ENCODE results near the gene KDM4B. TPM values are rescaled to one million over a fixed set of nuclear protein-coding genes. Genes with fewer than 3 reads are reported as not detected.

KDM4B gene
- total and polyA plus RNA-seq, 2 donors = 14.3 to 19.5 TPM

GRCh38 chr19:5112681-5113575 lies 144.0 kb downstream of the KDM4B start:
- no peak overlapping the region for H3K4me3 ChIP-seq (ENCODE audit: low read depth, low read length)
- no peak overlapping the region for H3K27ac ChIP-seq (ENCODE audit: low read depth)
- H3K4me1 ChIP-seq (ENCODE audit: insufficient read depth) = no peaks in the 10 kb centered on the region
- 76% methylated on average over 27 of the region's 27 CpGs for WGBS
- peaks cover 3% of the 10 kb centered on the region for H3K36me3 ChIP-seq (ENCODE audit: insufficient read depth)
- DNase-seq (ENCODE audit: extremely low spot score) = no peak

GRCh38 chr19:5113633-5114586 lies 145.0 kb downstream of the KDM4B start:
- H3K4me3 ChIP-seq (ENCODE audit: low read depth, low read length) = no peak overlapping the region
- peaks cover 3% of the 10 kb centered on the region for H3K36me3 ChIP-seq (ENCODE audit: insufficient read depth)
- 87% methylated on average over 43 of the region's 43 CpGs for WGBS
- H3K4me1 ChIP-seq (ENCODE audit: insufficient read depth) = no peaks in the 10 kb centered on the region
- no peak overlapping the region for H3K27ac ChIP-seq (ENCODE audit: low read depth)
- DNase-seq (ENCODE audit: extremely low spot score) = no peak

DNA sequence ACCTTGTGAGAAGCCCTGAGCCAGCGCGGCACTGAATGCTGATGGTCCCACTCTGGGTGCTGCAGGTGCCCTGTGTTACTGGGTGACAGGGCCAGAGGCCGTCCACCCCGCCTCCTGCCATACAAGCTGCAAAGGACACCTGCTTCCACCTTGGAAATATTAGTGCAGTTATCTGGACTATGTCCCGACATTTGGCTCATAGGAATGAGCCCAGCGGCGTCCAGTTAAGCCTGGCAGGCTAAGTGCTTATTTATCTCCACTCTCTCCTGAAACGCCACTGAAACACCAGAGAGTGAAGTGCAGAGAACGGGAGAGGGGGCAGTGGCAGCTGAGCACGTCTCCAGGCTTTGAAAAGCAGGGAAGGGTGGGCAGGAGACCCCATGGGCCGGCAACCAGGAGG lies 145.8 kb downstream of the KDM4B start:
- no peak overlapping the region for H3K4me3 ChIP-seq (ENCODE audit: low read depth, low read length)
- WGBS = 79% methylated on average over 11 of the region's 11 CpGs
- peaks cover 3% of the 10 kb centered on the region for H3K36me3 ChIP-seq (ENCODE audit: insufficient read depth)
- no peak overlapping the region for H3K27ac ChIP-seq (ENCODE audit: low read depth)
- no peak for DNase-seq (ENCODE audit: extremely low spot score)
- H3K4me1 ChIP-seq (ENCODE audit: insufficient read depth) = no peaks in the 10 kb centered on the region

GRCh38 chr19:5115351-5115750 lies 146.4 kb downstream of the KDM4B start:
- WGBS = 84% methylated on average over 7 of the region's 7 CpGs
- H3K4me3 ChIP-seq (ENCODE audit: low read depth, low read length) = no peak overlapping the region
- no peak overlapping the region for H3K27ac ChIP-seq (ENCODE audit: low read depth)
- no peaks in the 10 kb centered on the region for H3K4me1 ChIP-seq (ENCODE audit: insufficient read depth)
- no peak for DNase-seq (ENCODE audit: extremely low spot score)
- H3K36me3 ChIP-seq (ENCODE audit: insufficient read depth) = peaks cover 3% of the 10 kb centered on the region

GRCh38 chr19:5115771-5116202 lies 146.9 kb downstream of the KDM4B start:
- no peaks in the 10 kb centered on the region for H3K36me3 ChIP-seq (ENCODE audit: insufficient read depth)
- no peak for DNase-seq (ENCODE audit: extremely low spot score)
- no peak overlapping the region for H3K27ac ChIP-seq (ENCODE audit: low read depth)
- no peaks in the 10 kb centered on the region for H3K4me1 ChIP-seq (ENCODE audit: insufficient read depth)
- no peak overlapping the region for H3K4me3 ChIP-seq (ENCODE audit: low read depth, low read length)
- WGBS = 86% methylated on average over 6 of the region's 6 CpGs

DNA sequence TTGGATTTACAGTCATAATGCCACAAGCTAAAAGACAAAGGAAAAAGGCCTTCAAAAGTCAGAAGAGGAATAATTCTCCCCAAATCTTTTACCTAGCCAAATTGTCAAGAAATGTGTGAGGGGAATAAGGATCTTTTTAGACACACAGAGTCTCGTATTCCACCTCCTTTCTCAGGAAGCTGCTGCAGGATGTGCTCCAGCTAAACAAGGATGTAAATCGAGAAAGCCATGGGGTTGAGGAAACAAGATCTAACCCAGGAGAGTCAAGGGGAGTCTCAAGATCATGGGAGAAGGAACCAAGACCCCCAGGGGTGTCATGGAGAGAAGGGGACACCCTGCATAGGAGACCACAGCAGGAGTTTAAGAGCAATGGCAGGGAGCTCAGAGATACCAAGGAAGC lies 147.4 kb downstream of the KDM4B start:
- no peak overlapping the region for H3K4me3 ChIP-seq (ENCODE audit: low read depth, low read length)
- 96% methylated on average over 2 of the region's 2 CpGs for WGBS
- H3K36me3 ChIP-seq (ENCODE audit: insufficient read depth) = no peaks in the 10 kb centered on the region
- no peak for DNase-seq (ENCODE audit: extremely low spot score)
- H3K27ac ChIP-seq (ENCODE audit: low read depth) = no peak overlapping the region
- no peaks in the 10 kb centered on the region for H3K4me1 ChIP-seq (ENCODE audit: insufficient read depth)

DNA sequence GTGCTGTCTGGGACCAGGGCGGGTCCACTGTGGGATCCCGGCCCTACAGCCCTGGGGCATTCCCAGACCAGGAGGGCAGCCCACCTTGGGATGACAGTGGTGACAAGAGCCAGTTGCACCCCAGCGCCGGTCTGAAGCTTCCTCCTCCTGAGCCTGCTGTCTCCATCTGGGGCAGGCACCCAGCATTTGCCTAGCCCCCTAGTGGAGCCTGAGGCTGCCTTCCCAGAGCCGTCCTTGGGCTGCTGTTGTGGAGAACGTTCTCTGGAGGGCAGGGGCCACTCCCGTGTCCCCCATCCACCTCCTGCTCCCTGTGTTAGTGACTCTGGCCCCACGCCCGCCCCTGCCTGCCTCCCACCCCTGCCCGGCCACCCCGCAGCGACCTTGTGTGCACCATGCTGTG lies 148.5 kb downstream of the KDM4B start:
- Histone ChIP-seq H3K27ac (ENCODE audit: low read depth) (no peak overlapping the region), H3K36me3 (ENCODE audit: insufficient read depth) (no peaks in the 10 kb centered on the region), H3K4me1 (ENCODE audit: insufficient read depth) (no peaks in the 10 kb centered on the region), H3K4me3 (ENCODE audit: low read depth, low read length) (no peak overlapping the region)
- no peak for DNase-seq (ENCODE audit: extremely low spot score)
- 88% methylated on average over 12 of the region's 12 CpGs for WGBS

DNA sequence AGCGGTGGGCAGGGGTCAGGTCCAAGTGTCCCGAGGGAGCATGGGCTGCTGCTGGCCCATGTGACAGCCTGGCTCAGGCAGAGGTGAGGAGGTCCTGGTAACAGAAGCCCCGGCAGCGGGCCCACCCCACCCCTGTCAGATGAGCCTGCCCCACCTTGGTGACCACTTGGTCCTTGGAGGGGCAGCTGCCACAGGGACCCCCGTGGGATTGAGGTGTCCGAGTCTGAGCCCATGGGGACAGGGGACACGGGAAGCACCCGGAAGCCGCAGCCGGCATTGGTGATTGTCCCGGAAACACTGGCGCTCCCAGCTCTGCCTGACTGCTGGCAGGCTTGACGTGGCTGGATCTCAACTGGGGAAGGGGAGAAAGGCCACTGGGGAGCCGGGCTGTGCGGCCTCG lies 149.1 kb downstream of the KDM4B start:
- 90% methylated on average over 16 of the region's 16 CpGs for WGBS
- H3K4me3 ChIP-seq (ENCODE audit: low read depth, low read length) = no peak overlapping the region
- no peak for DNase-seq (ENCODE audit: extremely low spot score)
- H3K27ac ChIP-seq (ENCODE audit: low read depth) = no peak overlapping the region
- no peaks in the 10 kb centered on the region for H3K36me3 ChIP-seq (ENCODE audit: insufficient read depth)
- no peaks in the 10 kb centered on the region for H3K4me1 ChIP-seq (ENCODE audit: insufficient read depth)

GRCh38 chr19:5119297-5119998 lies 150.5 kb downstream of the KDM4B start:
- H3K27ac ChIP-seq (ENCODE audit: low read depth) = no peak overlapping the region
- no peaks in the 10 kb centered on the region for H3K4me1 ChIP-seq (ENCODE audit: insufficient read depth)
- WGBS = 90% methylated on average over 40 of the region's 40 CpGs
- no peaks in the 10 kb centered on the region for H3K36me3 ChIP-seq (ENCODE audit: insufficient read depth)
- DNase-seq (ENCODE audit: extremely low spot score) = no peak
- no peak overlapping the region for H3K4me3 ChIP-seq (ENCODE audit: low read depth, low read length)

- 84% methylated on average over 8 of the region's 8 CpGs for WGBS
- Histone ChIP-seq H3K4me3 (ENCODE audit: low read depth, low read length) (no peak overlapping the region), H3K4me1 (ENCODE audit: insufficient read depth) (no peaks in the 10 kb centered on the region), H3K27ac (ENCODE audit: low read depth) (no peak overlapping the region), H3K36me3 (ENCODE audit: insufficient read depth) (no peaks in the 10 kb centered on the region)
- no peak for DNase-seq (ENCODE audit: extremely low spot score)
Measured at GRCh38 chr19:5120321-5120720, 151.4 kb downstream of the KDM4B start.

DNA sequence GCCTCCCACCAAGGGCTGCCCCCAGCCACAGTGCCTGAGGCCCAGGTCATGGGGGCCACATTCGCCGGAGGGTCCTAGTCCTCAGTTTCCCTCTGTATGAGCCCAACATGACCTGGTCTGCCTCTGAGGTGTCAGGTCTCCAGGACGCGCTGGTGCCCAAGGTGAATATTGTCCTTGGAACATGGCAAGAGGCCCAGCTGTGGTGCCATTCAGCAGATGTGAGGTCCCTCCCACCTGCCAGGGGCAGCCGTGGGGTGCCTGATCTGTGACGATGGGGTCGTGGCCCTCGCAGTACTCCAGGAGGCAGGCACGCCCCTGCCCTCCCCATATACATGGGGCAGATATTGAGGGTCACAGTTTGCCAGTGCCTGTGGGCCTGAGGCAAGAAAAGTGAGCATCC lies 151.9 kb downstream of the KDM4B start:
- Histone ChIP-seq H3K4me3 (ENCODE audit: low read depth, low read length) (no peak overlapping the region), H3K36me3 (ENCODE audit: insufficient read depth) (no peaks in the 10 kb centered on the region), H3K27ac (ENCODE audit: low read depth) (no peak overlapping the region), H3K4me1 (ENCODE audit: insufficient read depth) (no peaks in the 10 kb centered on the region)
- DNase-seq (ENCODE audit: extremely low spot score) = no peak
- WGBS = 92% methylated on average over 9 of the region's 9 CpGs

GRCh38 chr19:5121266-5122120 lies 152.6 kb downstream of the KDM4B start:
- Histone ChIP-seq H3K4me1 (ENCODE audit: insufficient read depth) (no peaks in the 10 kb centered on the region), H3K36me3 (ENCODE audit: insufficient read depth) (no peaks in the 10 kb centered on the region), H3K4me3 (ENCODE audit: low read depth, low read length) (no peak overlapping the region), H3K27ac (ENCODE audit: low read depth) (no peak overlapping the region)
- DNase-seq (ENCODE audit: extremely low spot score) = no peak
- 91% methylated on average over 28 of the region's 28 CpGs for WGBS

- Histone ChIP-seq H3K4me3 (ENCODE audit: low read depth, low read length) (no peak overlapping the region), H3K4me1 (ENCODE audit: insufficient read depth) (no peaks in the 10 kb centered on the region), H3K27ac (ENCODE audit: low read depth) (no peak overlapping the region), H3K36me3 (ENCODE audit: insufficient read depth) (no peaks in the 10 kb centered on the region)
- no peak for DNase-seq (ENCODE audit: extremely low spot score)
- WGBS = 65% methylated on average over 4 of the region's 4 CpGs
Measured at GRCh38 chr19:5122121-5122400, 153.1 kb downstream of the KDM4B start.

All from urinary bladder (tissue), 4 donors.